BLaER1 treated with 17β-estradiol and CSF1 and Interleukin-3, amounts not matched to agents 10 nM and 100 nM (cell line): ENCODE results near the gene NSD2.

ENCODE experiments used
- H3K27ac ChIP-seq, 11 experiments: shearing (Covaris generic); formaldehyde crosslinking; 2 replicates each; pipeline ENCODE4 v1.8.1; 2022
- H3K27me3 ChIP-seq, 11 experiments: shearing (Covaris generic); formaldehyde crosslinking; 2 replicates each; pipeline ENCODE4 v1.8.1; 2022
- H3K36me3 ChIP-seq, 11 experiments: shearing (Covaris generic); formaldehyde crosslinking; 2 replicates each; pipeline ENCODE4 v1.8.1; 2022
- H3K4me1 ChIP-seq, 10 experiments: shearing (Covaris generic); formaldehyde crosslinking; 2 replicates each; pipeline ENCODE4 v1.8.1; 2022
- H3K4me2 ChIP-seq, 11 experiments: shearing (Covaris generic); formaldehyde crosslinking; 2 replicates each; pipeline ENCODE4 v1.8.1; 2022
- H3K4me3 ChIP-seq, 10 experiments: shearing (Covaris generic); formaldehyde crosslinking; 2 replicates each; pipeline ENCODE4 v1.8.1; 2022
- H3K9ac ChIP-seq, 11 experiments: shearing (Covaris generic); formaldehyde crosslinking; 2 replicates each; pipeline ENCODE4 v1.8.1; 2022
- H3K9me3 ChIP-seq, 11 experiments: shearing (Covaris generic); formaldehyde crosslinking; replicated peaks in 1 of 11; 2 replicates each; pipeline ENCODE4 v1.8.1; 2022
- H4K20me1 ChIP-seq, 11 experiments: shearing (Covaris generic); formaldehyde crosslinking; 2 replicates each; pipeline ENCODE4 v1.8.1; 2022
- Cebpa-rat ChIP-seq, 11 experiments: shearing (Covaris generic); IDR thresholded peaks; 2 replicates each; pipeline ENCODE4 v1.8.1; 2022

NSD2 gene

GRCh38 chr4:1846580-1846979 is 24.6 kb upstream of the NSD2 start:
- Histone ChIP-seq H3K27me3 (no peaks in the 10 kb centered on the region), H4K20me1 (peaks cover 42 to 100% (median 94%) of the 10 kb centered on the region in 11 experiments; a peak in 21 of 22 replicates), H3K4me1 (peaks cover 15 to 41% (median 30%) of the 10 kb centered on the region in 10 experiments), H3K4me3 (no peak overlapping the region), H3K9me3 (no peaks in the 10 kb centered on the region), H3K4me2 (no peak overlapping the region), H3K36me3 (peaks cover 65 to 82% (median 75%) of the 10 kb centered on the region in 11 experiments), H3K27ac (no peak overlapping the region), H3K9ac (no peak overlapping the region)
- TF ChIP-seq Cebpa-rat (IDR thresholded peaks at IDR 0.05), result no peak

- Histone ChIP-seq H4K20me1 (peaks cover 31 to 100% (median 87%) of the 10 kb centered on the region in 11 experiments; a peak in 21 of 22 replicates), H3K4me3 (no peak overlapping the region), H3K9me3 (no peaks in the 10 kb centered on the region), H3K4me1 (peaks cover 39 to 62% (median 52%) of the 10 kb centered on the region in 10 experiments), H3K9ac (peak overlapping the region in 5 of 11 experiments; percentile 10 to 33 (median 18); a peak in 1 of 22 replicates), H3K27me3 (no peaks in the 10 kb centered on the region), H3K4me2 (peak overlapping the region; percentile 33 to 67 (median 60); a peak in 21 of 22 replicates), H3K27ac (0 out of 22 replicates have a peak overlapping the region, but pooled peaks of 1 of the 11 experiments have one; percentile 8), H3K36me3 (peaks cover 36 to 60% (median 55%) of the 10 kb centered on the region in 11 experiments)
- peak in 2 of 11 experiments; percentile 7 to 72; a peak in 1 of 22 replicates for TF ChIP-seq Cebpa-rat (IDR thresholded peaks at IDR 0.05)
These were observed 20.9 kb upstream of the NSD2 start for GRCh38 chr4:1850276-1850675.

- Histone ChIP-seq H4K20me1 (peaks cover 31 to 92% (median 81%) of the 10 kb centered on the region in 11 experiments; a peak in 21 of 22 replicates), H3K36me3 (peaks cover 27 to 51% (median 46%) of the 10 kb centered on the region in 11 experiments), H3K9ac (peak overlapping the region in 2 of 11 experiments; percentile 20 to 28; a peak in 3 of 22 replicates), H3K27ac (0 out of 22 replicates have a peak overlapping the region, but pooled peaks of 1 of the 11 experiments have one; percentile 6), H3K4me3 (no peak overlapping the region), H3K9me3 (no peaks in the 10 kb centered on the region), H3K4me2 (peak overlapping the region; percentile 33 to 67 (median 60)), H3K4me1 (peaks cover 40 to 63% (median 52%) of the 10 kb centered on the region in 10 experiments), H3K27me3 (no peaks in the 10 kb centered on the region)
- TF ChIP-seq Cebpa-rat (IDR thresholded peaks at IDR 0.05), result no peak
These were observed 20.0 kb upstream of the NSD2 start for GRCh38 chr4:1851160-1851559.

- no peak overlapping the region for H3K27ac ChIP-seq
These were observed 19.4 kb upstream of the NSD2 start for GRCh38 chr4:1851575-1852410.

GRCh38 chr4:1852904-1853623 is 18.1 kb upstream of the NSD2 start:
- Histone ChIP-seq H3K9ac (peak overlapping the region in 1 of 11 experiments; percentile 8; a peak in 1 of 22 replicates), H3K36me3 (peaks cover 8 to 32% (median 27%) of the 10 kb centered on the region in 11 experiments; a peak in 21 of 22 replicates), H3K4me2 (peak overlapping the region in 7 of 11 experiments; percentile 8 to 83 (median 34); a peak in 8 of 22 replicates), H3K4me3 (no peak overlapping the region), H3K27me3 (no peaks in the 10 kb centered on the region), H3K27ac (no peak overlapping the region), H4K20me1 (peaks cover 31 to 79% (median 67%) of the 10 kb centered on the region in 11 experiments; a peak in 21 of 22 replicates), H3K9me3 (no peaks in the 10 kb centered on the region), H3K4me1 (peaks cover 54 to 70% (median 65%) of the 10 kb centered on the region in 10 experiments)
- no peak for TF ChIP-seq Cebpa-rat (IDR thresholded peaks at IDR 0.05)

More at GRCh38 chr4:1851575-1852410, 19.4 kb upstream of the NSD2 start:
- H3K4me3 ChIP-seq, result no peak overlapping the region
- peak overlapping the region; percentile 25 to 67 (median 46); a peak in 20 of 22 replicates for H3K4me2 ChIP-seq
- no peaks in the 10 kb centered on the region for H3K9me3 ChIP-seq
- H3K9ac ChIP-seq, result peak overlapping the region in 2 of 11 experiments; percentile 5 to 28; a peak in 3 of 22 replicates
- TF ChIP-seq Cebpa-rat (IDR thresholded peaks at IDR 0.05), result no peak
- peaks cover 41 to 63% (median 53%) of the 10 kb centered on the region in 10 experiments for H3K4me1 ChIP-seq
- no peaks in the 10 kb centered on the region for H3K27me3 ChIP-seq
- H4K20me1 ChIP-seq, result peaks cover 31 to 86% (median 76%) of the 10 kb centered on the region in 11 experiments; a peak in 21 of 22 replicates
- H3K36me3 ChIP-seq, result peaks cover 21 to 45% (median 40%) of the 10 kb centered on the region in 11 experiments

- no peaks in the 10 kb centered on the region for H3K9me3 ChIP-seq
- H4K20me1 ChIP-seq, result peaks cover 21 to 63% (median 50%) of the 10 kb centered on the region in 11 experiments; a peak in 21 of 22 replicates
- H3K4me3 ChIP-seq, result peak overlapping the region; percentile 87 to 99 (median 96)
- peak overlapping the region in 10 of 11 experiments; percentile 81 to 93 (median 90); a peak in 17 of 22 replicates for H3K27ac ChIP-seq
- H3K4me1 ChIP-seq, result peaks cover 52 to 76% (median 70%) of the 10 kb centered on the region in 10 experiments
- H3K27me3 ChIP-seq, result no peaks in the 10 kb centered on the region
- no peak for TF ChIP-seq Cebpa-rat (IDR thresholded peaks at IDR 0.05)
- peak overlapping the region; percentile 83 to 99 (median 96) for H3K4me2 ChIP-seq
- peaks cover 0 to 21% (median 15%) of the 10 kb centered on the region in 11 experiments; a peak in 15 of 22 replicates for H3K36me3 ChIP-seq
- H3K9ac ChIP-seq, result peak overlapping the region; percentile 86 to 97 (median 93)
These were observed 16.4 kb upstream of the NSD2 start for GRCh38 chr4:1854752-1855151.

- Histone ChIP-seq H3K36me3 (peaks cover 0 to 21% (median 15%) of the 10 kb centered on the region in 11 experiments; a peak in 15 of 22 replicates), H3K27me3 (no peaks in the 10 kb centered on the region), H3K9me3 (no peaks in the 10 kb centered on the region), H3K9ac (peak overlapping the region; percentile 86 to 97 (median 93)), H4K20me1 (peaks cover 20 to 55% (median 43%) of the 10 kb centered on the region in 11 experiments; a peak in 21 of 22 replicates), H3K4me1 (peaks cover 44 to 70% (median 63%) of the 10 kb centered on the region in 10 experiments), H3K27ac (peak overlapping the region; percentile 76 to 93 (median 89)), H3K4me2 (peak overlapping the region; percentile 83 to 99 (median 96)), H3K4me3 (peak overlapping the region; percentile 87 to 99 (median 96))
- TF ChIP-seq Cebpa-rat (IDR thresholded peaks at IDR 0.05), result no peak
These were observed 15.7 kb upstream of the NSD2 start for GRCh38 chr4:1855333-1856070.
